ENCODE data around the gene TBXT.

The TBXT gene

GRCh38 chr6:166167801-166168615 lies at the start of gene TBXT:
TBXT (minus strand) TSS chr6:166167851; CDS start chr6:166167591, 260 bp downstream.
- peaks cover 36% of the 10 kb centered on the region for H3K4me1 ChIP-seq (ENCODE audit: control insufficient read depth, insufficient read depth, low read length)
- H3K36me3 ChIP-seq (ENCODE audit: control insufficient read depth, insufficient read depth, low read length), result no peaks in the 10 kb centered on the region
- H3K27me3 ChIP-seq (ENCODE audit: control insufficient read depth, insufficient read depth, low read length), result peaks cover 95% of the 10 kb centered on the region
- H3K27ac ChIP-seq (ENCODE audit: low read depth, low read length), result no peak within 1 kb of the TSS
- H3K4me3 ChIP-seq (ENCODE audit: low read depth, low read length), result peak within 1 kb of the TSS; percentile 69
- no peak within 1 kb of the TSS; the same call in 1 of the 2 replicates for H3K9ac ChIP-seq (ENCODE audit: low read depth, low read length)
- H3K9me3 ChIP-seq (ENCODE audit: control insufficient read depth, insufficient read depth, low read length), result no peaks in the 10 kb centered on the region

- Histone ChIP-seq H3K36me3 (ENCODE audit: control insufficient read depth, insufficient read depth, low read length) (no peaks in the 10 kb centered on the region), H3K4me3 (ENCODE audit: low read depth, low read length) (no peak overlapping the region), H3K27ac (ENCODE audit: low read depth, low read length) (no peak overlapping the region), H3K27me3 (ENCODE audit: control insufficient read depth, insufficient read depth, low read length) (peaks cover 24% of the 10 kb centered on the region), H3K9ac (ENCODE audit: low read depth, low read length) (no peak overlapping the region), H3K4me1 (ENCODE audit: control insufficient read depth, insufficient read depth, low read length) (peaks cover 14% of the 10 kb centered on the region), H3K9me3 (ENCODE audit: control insufficient read depth, insufficient read depth, low read length) (no peaks in the 10 kb centered on the region)
Measured at GRCh38 chr6:166207284-166207561, 39.6 kb upstream of the TBXT start.

GRCh38 chr6:166206510-166207283 lies 39.0 kb upstream of the TBXT start:
- H3K9ac ChIP-seq (ENCODE audit: low read depth, low read length), result no peak overlapping the region
- H3K9me3 ChIP-seq (ENCODE audit: control insufficient read depth, insufficient read depth, low read length), result no peaks in the 10 kb centered on the region
- H3K4me1 ChIP-seq (ENCODE audit: control insufficient read depth, insufficient read depth, low read length), result peaks cover 14% of the 10 kb centered on the region
- peaks cover 27% of the 10 kb centered on the region for H3K27me3 ChIP-seq (ENCODE audit: control insufficient read depth, insufficient read depth, low read length)
- H3K4me3 ChIP-seq (ENCODE audit: low read depth, low read length), result no peak overlapping the region
- H3K27ac ChIP-seq (ENCODE audit: low read depth, low read length), result no peak overlapping the region
- H3K36me3 ChIP-seq (ENCODE audit: control insufficient read depth, insufficient read depth, low read length), result no peaks in the 10 kb centered on the region

- Histone ChIP-seq H3K4me1 (ENCODE audit: control insufficient read depth, insufficient read depth, low read length) (peaks cover 14% of the 10 kb centered on the region), H3K4me3 (ENCODE audit: low read depth, low read length) (no peak overlapping the region), H3K9ac (ENCODE audit: low read depth, low read length) (no peak overlapping the region), H3K36me3 (ENCODE audit: control insufficient read depth, insufficient read depth, low read length) (no peaks in the 10 kb centered on the region), H3K27ac (ENCODE audit: low read depth, low read length) (no peak overlapping the region), H3K27me3 (ENCODE audit: control insufficient read depth, insufficient read depth, low read length) (peaks cover 30% of the 10 kb centered on the region), H3K9me3 (ENCODE audit: control insufficient read depth, insufficient read depth, low read length) (no peaks in the 10 kb centered on the region)
Measured at GRCh38 chr6:166206066-166206465, 38.4 kb upstream of the TBXT start.

- no peaks in the 10 kb centered on the region for H3K9me3 ChIP-seq (ENCODE audit: control insufficient read depth, insufficient read depth, low read length)
- H3K4me3 ChIP-seq (ENCODE audit: low read depth, low read length), result no peak overlapping the region
- H3K9ac ChIP-seq (ENCODE audit: low read depth, low read length), result no peak overlapping the region
- peaks cover 30% of the 10 kb centered on the region for H3K27me3 ChIP-seq (ENCODE audit: control insufficient read depth, insufficient read depth, low read length)
- H3K27ac ChIP-seq (ENCODE audit: low read depth, low read length), result no peak overlapping the region
- H3K36me3 ChIP-seq (ENCODE audit: control insufficient read depth, insufficient read depth, low read length), result no peaks in the 10 kb centered on the region
- peaks cover 14% of the 10 kb centered on the region for H3K4me1 ChIP-seq (ENCODE audit: control insufficient read depth, insufficient read depth, low read length)
Measured at GRCh38 chr6:166204852-166205650, 37.4 kb upstream of the TBXT start.

GRCh38 chr6:166203641-166204222 lies 36.1 kb upstream of the TBXT start:
- Histone ChIP-seq H3K27ac (ENCODE audit: low read depth, low read length) (no peak overlapping the region), H3K4me1 (ENCODE audit: control insufficient read depth, insufficient read depth, low read length) (peaks cover 14% of the 10 kb centered on the region), H3K36me3 (ENCODE audit: control insufficient read depth, insufficient read depth, low read length) (no peaks in the 10 kb centered on the region), H3K9me3 (ENCODE audit: control insufficient read depth, insufficient read depth, low read length) (no peaks in the 10 kb centered on the region), H3K4me3 (ENCODE audit: low read depth, low read length) (no peak overlapping the region), H3K27me3 (ENCODE audit: control insufficient read depth, insufficient read depth, low read length) (peaks cover 30% of the 10 kb centered on the region), H3K9ac (ENCODE audit: low read depth, low read length) (no peak overlapping the region)

GRCh38 chr6:166203003-166203640 lies 35.5 kb upstream of the TBXT start:
- H3K27ac ChIP-seq (ENCODE audit: low read depth, low read length), result no peak overlapping the region

GRCh38 chr6:166202321-166202733 lies 34.7 kb upstream of the TBXT start:
- Histone ChIP-seq H3K4me3 (ENCODE audit: low read depth, low read length) (no peak overlapping the region), H3K9me3 (ENCODE audit: control insufficient read depth, insufficient read depth, low read length) (no peaks in the 10 kb centered on the region), H3K27ac (ENCODE audit: low read depth, low read length) (no peak overlapping the region), H3K36me3 (ENCODE audit: control insufficient read depth, insufficient read depth, low read length) (no peaks in the 10 kb centered on the region), H3K27me3 (ENCODE audit: control insufficient read depth, insufficient read depth, low read length) (peaks cover 42% of the 10 kb centered on the region), H3K4me1 (ENCODE audit: control insufficient read depth, insufficient read depth, low read length) (peaks cover 14% of the 10 kb centered on the region), H3K9ac (ENCODE audit: low read depth, low read length) (no peak overlapping the region)

More at GRCh38 chr6:166203003-166203640, 35.5 kb upstream of the TBXT start:
- H3K4me1 ChIP-seq (ENCODE audit: control insufficient read depth, insufficient read depth, low read length), result peaks cover 14% of the 10 kb centered on the region
- no peaks in the 10 kb centered on the region for H3K9me3 ChIP-seq (ENCODE audit: control insufficient read depth, insufficient read depth, low read length)
- H3K27me3 ChIP-seq (ENCODE audit: control insufficient read depth, insufficient read depth, low read length), result peaks cover 35% of the 10 kb centered on the region
- H3K4me3 ChIP-seq (ENCODE audit: low read depth, low read length), result no peak overlapping the region
- H3K36me3 ChIP-seq (ENCODE audit: control insufficient read depth, insufficient read depth, low read length), result no peaks in the 10 kb centered on the region
- H3K9ac ChIP-seq (ENCODE audit: low read depth, low read length), result no peak overlapping the region

GRCh38 chr6:166201878-166202277 lies 34.2 kb upstream of the TBXT start:
- peaks cover 42% of the 10 kb centered on the region for H3K27me3 ChIP-seq (ENCODE audit: control insufficient read depth, insufficient read depth, low read length)
- no peak overlapping the region for H3K9ac ChIP-seq (ENCODE audit: low read depth, low read length)
- peaks cover 17% of the 10 kb centered on the region for H3K4me1 ChIP-seq (ENCODE audit: control insufficient read depth, insufficient read depth, low read length)
- H3K27ac ChIP-seq (ENCODE audit: low read depth, low read length), result no peak overlapping the region
- no peaks in the 10 kb centered on the region for H3K9me3 ChIP-seq (ENCODE audit: control insufficient read depth, insufficient read depth, low read length)
- no peak overlapping the region for H3K4me3 ChIP-seq (ENCODE audit: low read depth, low read length)
- H3K36me3 ChIP-seq (ENCODE audit: control insufficient read depth, insufficient read depth, low read length), result no peaks in the 10 kb centered on the region

GRCh38 chr6:166197361-166197760 lies 29.7 kb upstream of the TBXT start:
- Histone ChIP-seq H3K9me3 (ENCODE audit: control insufficient read depth, insufficient read depth, low read length) (no peaks in the 10 kb centered on the region), H3K4me3 (ENCODE audit: low read depth, low read length) (no peak overlapping the region), H3K4me1 (ENCODE audit: control insufficient read depth, insufficient read depth, low read length) (peaks cover 3% of the 10 kb centered on the region), H3K9ac (ENCODE audit: low read depth, low read length) (no peak overlapping the region), H3K27me3 (ENCODE audit: control insufficient read depth, insufficient read depth, low read length) (peaks cover 36% of the 10 kb centered on the region), H3K27ac (ENCODE audit: low read depth, low read length) (peak overlapping the region; percentile 19), H3K36me3 (ENCODE audit: control insufficient read depth, insufficient read depth, low read length) (no peaks in the 10 kb centered on the region)

Data from HUES48 (cell line).